Fibroblast of lung (primary cell): ENCODE measurements around the gene GBA3. TPM values are rescaled to one million over a fixed set of nuclear protein-coding genes. Genes with fewer than 3 reads are reported as not detected.

Experiments
- DNase-seq, 2 donors: peaks; one replicate each; pipeline versions ENCODE4 v3.0.0 to v3.0.0-alpha.2; 2010; ENCODE audit warnings: low read depth in 2 of 2
- H2AFZ ChIP-seq: 2 replicates; pipeline ENCODE4 v1.5.1; 2012; ENCODE audit warnings: low read length, control low read depth, inconsistent platforms
- H3K27ac ChIP-seq: 2 replicates; pipeline ENCODE4 v1.5.1; 2011; ENCODE audit warnings: low read length, control low read depth; ENCODE audit not compliant: insufficient read depth
- H3K27me3 ChIP-seq: 2 replicates; pipeline ENCODE4 v1.5.1; 2011; ENCODE audit warnings: mild to moderate bottlenecking, low read length; ENCODE audit not compliant: control insufficient read depth, insufficient read depth
- H3K36me3 ChIP-seq: 2 replicates; pipeline ENCODE4 v1.5.1; 2011; ENCODE audit warnings: low read length; ENCODE audit not compliant: control insufficient read depth, insufficient read depth
- H3K4me1 ChIP-seq: 2 replicates; pipeline ENCODE4 v1.5.1; 2011; ENCODE audit warnings: low read length; ENCODE audit not compliant: control insufficient read depth, insufficient read depth; ENCODE audit errors: extremely low read depth
- H3K4me2 ChIP-seq: 2 replicates; pipeline ENCODE4 v1.5.1; 2011; ENCODE audit warnings: low read length, control low read depth; ENCODE audit not compliant: insufficient read depth; ENCODE audit errors: extremely low read depth
- H3K4me3 ChIP-seq, 4 experiments: fragments of 200-600 bp in 1 of 4; sonication (generic) in 1 of 4; replicated peaks in 1 of 4; 2 replicates each; pipeline ENCODE4 v1.5.1; 2011 to 2016; ENCODE audit warnings: low read length in 4 of 4, low read depth in 3 of 4, mild to moderate bottlenecking in 3 of 4, control low read depth in 2 of 4, inconsistent platforms in 1 of 4, mixed read lengths in 1 of 4; ENCODE audit not compliant: insufficient read depth in 1 of 4; ENCODE audit errors: control extremely low read depth in 1 of 4
- H3K79me2 ChIP-seq: 2 replicates; pipeline ENCODE4 v1.5.1; 2012; ENCODE audit warnings: mild to moderate bottlenecking, low read length, inconsistent platforms; ENCODE audit not compliant: control insufficient read depth, insufficient read depth
- H3K9ac ChIP-seq: 2 replicates; pipeline ENCODE4 v1.5.1; 2011; ENCODE audit warnings: mild to moderate bottlenecking, low read length, control low read depth; ENCODE audit not compliant: insufficient read depth
- H3K9me3 ChIP-seq: 2 replicates; pipeline ENCODE4 v1.5.1; 2012; ENCODE audit warnings: low read depth, low read length; ENCODE audit not compliant: control insufficient read depth, insufficient read depth
- H4K20me1 ChIP-seq: 2 replicates; pipeline ENCODE4 v1.5.1; 2011; ENCODE audit warnings: low read length; ENCODE audit not compliant: control insufficient read depth, insufficient read depth; ENCODE audit errors: extremely low read depth
- EZH2 ChIP-seq: IDR thresholded peaks from 2 replicates; pipeline ENCODE4 v1.5.1; 2012; ENCODE audit warnings: low read length, control low read depth, mild to moderate bottlenecking; ENCODE audit errors: missing control alignments
- polyA plus RNA-seq, 2 donors: library from polyadenylated mRNA; depleted of rRNA in 1 of 2; stranded (reverse) in 1 of 2; unstranded in 1 of 2; fragments of >200 nt; gene quantifications; 2 replicates each; pipeline ENCODE4 v1.2.1, GENCODE V29; 2011 to 2012; ENCODE audit warnings: missing spikeins in 1 of 2
- total RNA-seq: library from RNA; depleted of rRNA; stranded (reverse); fragments of >200 nt; gene quantifications from 2 replicates; pipeline ENCODE4 v1.2.1, GENCODE V29; 2014
- TF ChIP-seq, protein P1 (sequence below), 2 donors: IDR thresholded peaks in 1 of 2; conservative IDR thresholded peaks in 1 of 2; 1 replicate in 1 of 2; 2 replicates in 1 of 2; pipeline ENCODE4 v1.5.1; 2011 to 2012; ENCODE audit warnings: low read length in 2 of 2, control low read depth in 1 of 2, inconsistent platforms in 1 of 2, low read depth in 1 of 2, mild to moderate bottlenecking in 1 of 2

The GBA3 gene
- total and polyA plus RNA-seq, 2 donors (not counting 1 experiment from before 2014, with no cell fraction given): not detected

DNA sequence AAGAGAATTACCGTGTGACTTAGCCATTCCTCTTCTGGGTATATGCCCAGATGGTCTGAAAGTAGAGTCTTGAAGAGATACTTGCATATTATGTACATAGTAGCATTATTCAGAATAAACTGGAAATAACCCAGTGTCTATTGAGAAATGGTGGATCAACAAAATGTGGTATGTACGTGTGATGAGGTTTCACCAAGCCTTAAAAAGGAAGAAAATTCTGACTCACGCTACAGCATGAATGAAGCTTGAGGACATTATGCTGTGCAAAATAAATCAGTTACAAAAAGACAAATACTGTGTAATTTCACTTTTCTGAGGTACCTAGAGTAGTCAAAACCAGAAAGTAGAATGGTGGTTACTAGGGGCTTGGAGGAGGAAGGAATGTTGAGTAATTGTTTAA is 37.3 kb downstream of the GBA3 start:
- H3K9me3 ChIP-seq: no peaks in the 10 kb centered on the region

DNA sequence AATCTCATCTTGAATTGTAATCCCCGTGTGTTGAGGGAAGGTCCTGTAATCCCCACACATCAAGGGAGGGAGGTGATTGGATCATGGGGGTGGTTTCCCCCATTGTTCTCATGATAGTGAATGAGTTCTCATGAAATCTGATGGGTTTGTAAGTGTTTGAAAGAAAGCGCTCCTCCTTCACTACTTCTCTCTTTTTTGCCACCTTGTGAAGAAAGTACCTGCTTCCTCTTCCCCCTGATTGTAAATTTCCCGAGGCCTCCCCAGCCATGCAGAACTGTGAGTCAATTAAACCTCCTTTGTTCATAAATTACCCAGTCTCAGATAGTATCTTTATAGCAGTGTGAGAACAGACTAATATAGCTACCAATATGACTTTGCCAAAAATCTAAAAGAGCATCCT is 41.1 kb downstream of the GBA3 start:
- H3K9ac ChIP-seq: no peak overlapping the region
- no peaks in the 10 kb centered on the region for H3K36me3 ChIP-seq
- H3K9me3 ChIP-seq: no peaks in the 10 kb centered on the region
- no peak overlapping the region for H2AFZ ChIP-seq
- H3K79me2 ChIP-seq: no peaks in the 10 kb centered on the region
- no peak overlapping the region for H3K27ac ChIP-seq
- TF ChIP-seq, protein P1, sequence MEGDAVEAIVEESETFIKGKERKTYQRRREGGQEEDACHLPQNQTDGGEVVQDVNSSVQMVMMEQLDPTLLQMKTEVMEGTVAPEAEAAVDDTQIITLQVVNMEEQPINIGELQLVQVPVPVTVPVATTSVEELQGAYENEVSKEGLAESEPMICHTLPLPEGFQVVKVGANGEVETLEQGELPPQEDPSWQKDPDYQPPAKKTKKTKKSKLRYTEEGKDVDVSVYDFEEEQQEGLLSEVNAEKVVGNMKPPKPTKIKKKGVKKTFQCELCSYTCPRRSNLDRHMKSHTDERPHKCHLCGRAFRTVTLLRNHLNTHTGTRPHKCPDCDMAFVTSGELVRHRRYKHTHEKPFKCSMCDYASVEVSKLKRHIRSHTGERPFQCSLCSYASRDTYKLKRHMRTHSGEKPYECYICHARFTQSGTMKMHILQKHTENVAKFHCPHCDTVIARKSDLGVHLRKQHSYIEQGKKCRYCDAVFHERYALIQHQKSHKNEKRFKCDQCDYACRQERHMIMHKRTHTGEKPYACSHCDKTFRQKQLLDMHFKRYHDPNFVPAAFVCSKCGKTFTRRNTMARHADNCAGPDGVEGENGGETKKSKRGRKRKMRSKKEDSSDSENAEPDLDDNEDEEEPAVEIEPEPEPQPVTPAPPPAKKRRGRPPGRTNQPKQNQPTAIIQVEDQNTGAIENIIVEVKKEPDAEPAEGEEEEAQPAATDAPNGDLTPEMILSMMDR (conservative IDR thresholded peaks at IDR 0.05 in 1 of 2, IDR thresholded peaks at IDR 0.05 in 1 of 2; ENCODE audit: low read depth in 1 of 2, low read length in 2 of 2): no peak
- no peak for TF ChIP-seq EZH2
- no peak for DNase-seq
- no peaks in the 10 kb centered on the region for H3K27me3 ChIP-seq
- no peak overlapping the region for H3K4me3 ChIP-seq
- no peaks in the 10 kb centered on the region for H3K4me1 ChIP-seq
- no peak overlapping the region for H3K4me2 ChIP-seq
- no peaks in the 10 kb centered on the region for H4K20me1 ChIP-seq

More for the DNA sequence above, 37.3 kb downstream of the GBA3 start:
- Histone ChIP-seq H3K27me3 (no peaks in the 10 kb centered on the region), H3K27ac (no peak overlapping the region), H4K20me1 (no peaks in the 10 kb centered on the region), H3K36me3 (no peaks in the 10 kb centered on the region), H3K9ac (no peak overlapping the region), H3K4me2 (no peak overlapping the region), H3K79me2 (no peaks in the 10 kb centered on the region), H3K4me1 (no peaks in the 10 kb centered on the region), H2AFZ (no peak overlapping the region), H3K4me3 (no peak overlapping the region)
- DNase-seq: no peak
- TF ChIP-seq, protein P1 (conservative IDR thresholded peaks at IDR 0.05 in 1 of 2, IDR thresholded peaks at IDR 0.05 in 1 of 2; ENCODE audit: low read depth in 1 of 2, low read length in 2 of 2): no peak
- no peak for TF ChIP-seq EZH2

DNA sequence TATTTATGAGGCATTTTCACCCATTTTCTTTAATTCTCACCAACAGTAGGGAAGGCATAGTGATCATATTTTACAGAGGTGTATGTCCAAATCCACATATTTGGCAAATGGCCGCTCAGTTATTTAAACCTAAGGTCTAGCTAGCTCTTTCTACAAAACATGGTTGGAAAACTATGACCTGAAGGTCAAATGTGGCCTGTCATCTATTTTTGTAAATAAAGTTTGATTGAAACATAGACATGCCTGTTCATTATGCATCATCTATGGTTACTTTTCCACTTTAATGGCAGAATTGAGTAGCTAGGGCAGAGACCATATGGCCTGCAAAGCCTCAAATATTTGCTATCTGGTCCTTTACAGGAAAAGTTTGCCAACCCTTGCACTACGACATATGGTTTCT is 44.2 kb downstream of the GBA3 start:
- Histone ChIP-seq H3K4me3 (no peak overlapping the region), H3K79me2 (no peaks in the 10 kb centered on the region), H2AFZ (no peak overlapping the region), H3K9me3 (no peaks in the 10 kb centered on the region), H3K9ac (no peak overlapping the region), H4K20me1 (no peaks in the 10 kb centered on the region), H3K36me3 (no peaks in the 10 kb centered on the region), H3K4me1 (no peaks in the 10 kb centered on the region), H3K27ac (no peak overlapping the region), H3K4me2 (no peak overlapping the region), H3K27me3 (no peaks in the 10 kb centered on the region)
- DNase-seq: no peak
- TF ChIP-seq, protein P1 (conservative IDR thresholded peaks at IDR 0.05 in 1 of 2, IDR thresholded peaks at IDR 0.05 in 1 of 2; ENCODE audit: low read depth in 1 of 2, low read length in 2 of 2): no peak
- TF ChIP-seq EZH2: no peak
